ENCODE data around the gene RABGAP1.

The RABGAP1 gene

DNA sequence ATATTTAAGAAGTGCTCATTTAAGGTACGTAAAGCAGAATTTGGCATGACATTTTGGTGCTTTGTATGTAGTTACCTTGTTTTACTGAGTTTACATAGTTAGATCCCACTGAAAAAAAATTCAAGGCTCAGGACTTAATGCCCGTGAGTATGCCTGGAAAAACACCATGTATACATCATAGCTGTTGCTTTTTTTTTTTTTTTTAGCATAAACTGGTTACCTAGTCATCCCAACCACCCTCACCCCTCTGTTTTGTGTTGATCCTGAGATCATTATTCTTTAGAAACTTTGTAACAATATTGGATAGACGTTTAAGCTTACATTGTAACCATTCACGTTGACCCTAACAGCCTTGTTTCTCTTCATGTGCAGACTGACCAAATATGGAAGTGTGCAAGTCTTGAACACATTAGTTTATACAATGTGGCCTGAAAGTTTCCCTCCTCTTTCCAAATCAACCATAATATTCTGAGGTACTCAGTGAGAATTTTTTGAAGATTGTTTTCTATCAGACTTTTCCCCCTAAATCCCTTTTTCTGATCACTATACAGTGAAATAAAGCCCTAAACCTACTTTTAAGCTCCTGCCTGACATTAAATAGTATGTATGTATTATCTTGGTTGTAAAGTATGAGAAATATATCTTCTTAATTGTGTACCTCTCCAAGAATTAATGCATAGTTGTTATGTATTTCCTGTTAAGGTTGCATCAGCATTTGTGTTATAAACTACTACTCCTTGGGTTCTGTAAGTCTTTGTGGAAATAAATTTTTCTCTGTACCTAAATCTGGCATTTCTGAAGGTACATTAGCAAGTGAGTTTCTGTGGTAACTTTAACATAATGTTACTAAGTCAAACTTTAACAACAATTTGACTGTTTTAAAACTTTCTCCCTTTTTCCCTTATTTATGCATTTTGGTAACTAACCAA, 4.4 kb downstream of the RABGAP1 start:
- DNase-seq: no peak

DNA sequence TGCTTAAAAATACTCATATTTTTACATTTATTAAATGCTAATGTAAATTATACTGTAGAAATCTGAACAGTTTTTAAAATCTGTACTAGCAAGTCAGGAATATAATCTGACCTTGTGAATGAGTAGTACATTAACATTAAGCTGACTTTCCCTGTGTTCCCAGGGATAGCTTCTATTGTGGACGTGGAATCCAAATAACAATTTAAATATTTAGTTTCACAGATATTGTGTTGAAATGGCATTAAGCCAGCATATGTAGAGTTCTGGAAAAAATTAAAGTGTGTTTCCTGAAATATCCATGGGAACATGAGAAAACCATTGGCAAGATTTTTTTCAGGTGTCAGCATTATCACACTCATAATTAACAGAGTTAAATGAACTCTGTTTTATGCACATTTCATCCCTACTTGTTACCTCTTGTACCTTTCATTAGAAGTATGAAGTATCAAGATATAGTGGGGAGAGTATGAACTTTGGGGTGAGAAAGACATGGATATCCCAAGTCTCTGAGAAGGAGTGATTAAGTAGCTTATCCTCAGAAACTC, 5.7 kb downstream of the RABGAP1 start:
- DNase-seq: no peak

DNA sequence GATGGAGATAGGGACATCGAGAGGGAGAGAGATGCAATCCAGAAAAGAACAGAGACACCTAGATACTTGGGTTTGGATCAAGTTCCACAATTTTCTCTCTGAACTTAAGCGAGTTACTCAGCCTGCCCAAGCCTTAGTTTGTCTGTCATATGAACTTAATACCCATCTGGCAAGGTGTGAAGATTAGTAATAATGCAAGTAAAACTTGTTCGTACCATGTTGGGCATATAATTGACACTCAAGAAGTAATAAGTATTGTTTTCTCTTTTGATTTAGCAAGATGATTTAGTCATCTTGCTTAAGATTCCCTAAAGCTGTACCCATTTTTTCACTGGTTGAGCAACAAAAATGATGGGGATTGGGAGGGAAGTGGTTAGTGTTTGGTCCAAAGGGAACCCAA, 7.5 kb downstream of the RABGAP1 start:
- no peak for DNase-seq

DNA sequence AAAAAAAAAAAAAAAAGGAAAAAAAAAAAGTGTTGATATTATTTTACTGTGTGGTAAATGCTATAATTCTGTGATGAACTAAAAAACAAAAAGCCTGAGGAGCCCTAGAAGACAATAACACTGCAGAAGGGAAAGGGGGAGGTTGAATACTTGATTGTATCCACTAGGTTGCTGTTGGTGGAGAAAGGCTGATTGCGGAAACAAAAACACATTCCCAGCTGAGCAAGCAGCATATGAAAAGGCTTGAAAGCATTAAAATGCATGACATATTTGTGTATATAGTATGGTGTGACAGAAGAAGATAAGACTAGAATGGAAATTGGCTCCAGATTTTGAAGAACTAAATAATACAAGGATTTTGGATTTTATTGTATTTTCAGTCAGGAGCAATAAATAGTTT, 8.9 kb downstream of the RABGAP1 start:
- no peak for DNase-seq

DNA sequence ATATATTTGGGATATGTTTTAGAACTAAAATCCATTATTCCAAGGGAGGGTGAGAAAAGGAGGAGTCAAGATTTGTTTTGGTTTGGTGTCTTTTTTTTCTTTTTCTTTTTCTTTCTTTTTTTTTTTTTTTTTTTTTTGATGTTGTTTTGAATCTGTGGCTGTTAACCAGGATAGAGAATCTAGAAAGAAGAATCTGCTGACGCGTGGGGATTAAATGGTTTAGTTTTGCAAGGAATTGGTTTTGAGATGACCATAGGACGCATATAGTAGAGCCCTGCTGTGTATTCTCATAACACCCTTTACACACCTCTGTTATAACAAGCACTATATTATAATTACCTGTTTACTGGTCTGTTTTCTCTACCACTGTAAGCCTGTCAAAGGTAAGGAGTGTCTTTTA, 9.4 kb downstream of the RABGAP1 start:
- no peak for DNase-seq

DNA sequence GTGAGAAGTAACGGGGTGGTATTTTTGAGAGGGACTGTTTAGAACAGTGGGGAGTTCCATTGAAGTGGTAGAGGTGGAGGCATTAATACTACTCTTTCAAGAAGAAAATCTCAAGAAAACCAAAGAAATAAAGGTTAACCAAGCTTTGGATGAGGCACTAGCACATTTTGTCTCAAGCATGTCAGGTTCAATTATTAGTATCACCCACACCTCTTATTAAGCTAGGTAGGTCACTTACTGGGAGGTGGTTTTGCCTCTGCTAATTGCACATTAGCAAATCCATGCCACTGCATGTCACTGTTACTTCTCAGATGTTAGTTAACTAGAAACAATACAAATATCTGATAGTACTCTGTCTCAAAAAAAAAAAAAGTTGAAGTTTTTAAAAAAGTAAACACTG, 10.2 kb downstream of the RABGAP1 start:
- DNase-seq: no peak

DNA sequence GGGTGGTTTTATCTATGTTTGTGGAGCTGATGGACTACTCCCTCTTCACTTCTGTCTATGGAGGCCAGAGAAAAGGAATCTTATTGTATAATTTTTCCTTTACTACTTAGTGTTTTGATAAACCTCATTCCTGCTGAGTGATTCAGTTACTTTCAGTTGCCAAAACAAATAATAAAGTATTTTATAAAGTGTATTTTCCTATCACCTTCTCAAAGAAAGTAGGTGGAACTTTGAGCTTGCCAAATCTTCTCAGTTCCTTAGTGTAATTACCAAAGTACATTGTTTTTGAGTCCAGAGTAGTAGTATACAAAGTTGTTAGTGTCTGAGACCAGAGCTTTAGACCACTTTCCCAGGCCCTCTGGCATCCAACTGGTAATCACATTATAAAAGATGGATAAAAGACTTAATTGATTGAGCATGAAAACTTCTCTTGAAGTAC, 13.5 kb downstream of the RABGAP1 start:
- no peak for DNase-seq

DNA sequence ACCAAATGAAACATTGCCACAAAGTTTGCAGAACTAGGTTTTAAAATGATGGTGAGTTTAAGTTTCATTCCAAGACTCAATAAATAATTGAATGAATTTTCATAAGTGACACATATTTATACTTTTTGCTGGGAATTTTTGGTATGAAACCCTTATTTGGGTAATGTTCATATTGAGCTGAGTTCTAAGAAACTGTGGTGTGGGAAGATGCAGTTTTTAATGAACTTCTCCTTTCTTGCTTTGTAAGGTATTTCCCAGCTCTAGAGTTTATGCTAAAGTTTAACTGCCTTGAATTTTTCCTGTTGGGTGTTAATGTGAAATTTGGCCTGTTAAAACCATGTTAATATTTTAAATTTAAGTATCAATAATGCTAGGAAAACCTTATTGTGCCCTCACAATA, 15.1 kb downstream of the RABGAP1 start:
- no peak for DNase-seq

DNA sequence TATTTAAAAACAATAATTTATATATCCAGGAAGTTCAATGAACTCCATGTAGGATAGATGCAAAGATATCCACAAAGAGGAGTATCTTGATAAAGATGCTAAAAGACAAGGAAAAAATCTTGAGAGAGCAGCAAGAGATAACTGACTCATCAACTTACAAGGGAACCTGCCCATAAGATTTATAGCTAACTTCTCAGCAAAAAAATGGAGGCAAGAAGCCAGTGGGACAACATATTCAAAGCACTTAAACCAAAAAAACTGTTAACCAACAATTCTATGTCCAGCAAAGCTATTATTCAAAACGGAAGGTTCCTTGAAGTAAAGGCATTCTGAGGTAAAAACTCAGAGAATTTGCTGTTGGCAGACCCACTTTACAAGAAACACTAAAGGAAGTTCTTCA, 20.3 kb downstream of the RABGAP1 start:
- DNase-seq: no peak

DNA sequence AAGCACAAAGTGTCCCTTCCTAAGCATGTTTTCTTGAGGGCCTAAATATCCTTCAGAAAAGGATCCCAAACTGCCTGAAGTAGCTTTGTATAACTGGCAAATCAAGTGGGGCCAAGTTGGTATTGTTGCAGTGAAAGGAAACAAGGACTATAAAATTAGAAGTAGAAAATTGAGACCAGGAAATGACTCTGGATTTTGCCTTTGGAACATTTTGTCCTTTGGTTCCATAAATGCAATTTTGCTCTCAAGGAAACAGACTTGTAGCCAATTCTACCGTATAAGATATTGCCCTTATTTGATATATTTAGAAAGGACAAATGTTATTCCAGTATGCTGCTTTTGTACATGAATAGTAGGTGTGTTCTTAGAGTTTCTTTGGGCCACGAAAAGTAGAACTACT, 34.4 kb downstream of the RABGAP1 start:
- DNase-seq: no peak

DNA sequence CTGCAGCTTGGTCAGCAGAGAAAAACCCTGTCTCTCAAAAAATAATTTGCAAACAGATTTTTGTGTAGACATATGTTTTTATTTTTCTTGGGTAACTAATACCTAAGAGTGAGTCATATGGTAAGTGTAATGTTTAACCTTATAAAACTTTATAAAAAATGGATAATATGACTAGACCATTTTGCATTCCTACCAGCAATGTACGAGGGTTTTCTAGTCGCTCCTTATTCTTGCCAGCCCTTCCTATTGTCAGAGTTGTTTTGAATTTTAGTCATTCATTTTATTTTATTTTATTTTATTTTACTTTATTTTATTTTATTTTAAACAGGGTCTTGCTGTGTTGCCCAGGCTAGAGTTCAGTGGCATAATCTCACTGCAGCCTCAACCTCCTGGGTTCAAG, 37.8 kb downstream of the RABGAP1 start:
- no peak for DNase-seq

DNA sequence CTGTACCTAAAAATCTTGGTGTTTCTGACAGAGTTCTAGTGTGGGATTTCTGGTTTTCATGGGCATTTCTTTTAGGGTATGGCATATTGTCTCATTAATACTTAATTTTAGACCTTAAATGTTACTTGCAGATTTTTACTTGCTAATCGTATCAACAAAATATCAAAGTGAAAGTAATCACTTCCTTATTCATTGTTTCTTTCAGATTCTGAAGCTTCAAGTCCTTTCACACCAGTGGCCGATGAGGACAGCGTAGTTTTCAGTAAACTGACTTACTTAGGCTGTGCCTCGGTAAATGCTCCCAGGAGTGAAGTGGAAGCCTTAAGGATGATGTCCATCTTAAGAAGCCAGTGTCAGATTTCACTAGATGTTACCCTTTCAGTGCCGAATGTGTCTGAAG, 45.2 kb downstream of the RABGAP1 start:
- DNase-seq: no peak

DNA sequence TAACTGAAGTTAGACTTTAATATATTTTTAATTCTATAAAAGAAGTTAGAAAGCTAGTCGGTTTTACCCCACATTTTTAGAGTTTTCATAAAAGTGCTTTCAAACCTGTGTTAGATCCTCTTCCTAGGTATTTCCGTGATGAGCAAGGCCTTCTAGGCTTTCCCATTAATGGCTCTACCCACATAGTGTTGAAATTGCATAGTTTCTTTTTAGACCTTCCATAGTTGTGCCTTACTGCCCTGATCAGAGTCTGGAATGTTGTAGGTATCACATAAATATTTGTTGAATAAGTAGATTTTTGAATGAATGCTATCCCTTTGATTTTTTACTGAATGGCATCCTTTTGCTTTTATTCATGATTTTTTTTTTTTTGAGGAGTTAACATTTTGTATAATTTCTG, 47.3 kb downstream of the RABGAP1 start:
- no peak for DNase-seq

DNA sequence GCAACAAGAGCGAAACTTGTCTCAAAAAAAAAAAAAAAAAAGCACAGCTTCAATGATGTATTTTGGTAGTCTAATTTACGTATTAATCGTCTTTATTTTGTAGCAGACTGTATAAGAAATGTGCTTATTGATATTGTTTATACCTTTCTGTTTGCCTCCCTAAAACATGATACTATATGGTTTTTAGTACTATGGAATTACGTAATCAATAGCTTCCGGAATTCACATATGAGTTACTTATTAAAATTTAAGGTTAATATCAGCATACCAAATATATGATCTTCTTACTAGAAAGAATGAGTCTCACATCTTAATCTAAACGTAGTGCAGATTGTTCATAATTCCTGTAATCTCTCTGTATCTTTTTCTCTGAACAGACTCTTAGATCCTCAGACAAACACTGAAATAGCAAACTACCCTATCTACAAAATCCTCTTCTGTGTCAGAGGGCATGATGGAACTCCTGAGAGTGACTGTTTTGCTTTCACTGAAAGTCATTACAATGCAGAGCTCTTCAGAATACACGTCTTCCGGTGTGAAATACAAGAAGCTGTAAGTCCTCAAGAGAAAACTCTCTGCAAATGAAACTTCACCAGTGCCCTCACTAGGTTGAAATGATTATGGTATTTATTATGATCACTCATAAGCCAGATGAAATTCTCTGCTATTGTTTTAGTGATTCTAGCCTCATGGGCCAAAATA, 48.3 kb downstream of the RABGAP1 start:
- DNase-seq: no peak

DNA sequence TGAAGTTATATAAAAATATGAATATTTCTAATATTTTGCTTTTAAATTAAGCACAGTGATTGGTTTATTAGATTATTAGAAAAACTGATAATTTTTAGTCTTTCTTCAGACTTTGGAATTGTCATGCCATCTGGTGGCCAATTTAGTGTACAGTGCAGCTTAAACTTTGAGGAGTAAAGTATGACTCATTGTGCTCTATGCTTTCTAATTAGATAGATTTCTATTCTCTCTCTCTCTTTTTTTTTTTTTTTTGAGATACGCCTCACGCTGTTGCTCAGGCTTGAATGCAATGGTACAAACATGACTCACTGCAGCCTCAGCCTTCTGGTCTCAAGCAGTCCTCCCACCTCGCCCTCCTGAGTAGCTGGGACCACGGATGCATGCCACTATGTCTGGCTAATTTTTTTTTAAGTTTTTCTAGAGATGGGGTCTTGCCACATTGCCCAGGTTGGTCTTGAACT, 50.6 kb downstream of the RABGAP1 start:
- peak; percentile 40 for DNase-seq

DNA sequence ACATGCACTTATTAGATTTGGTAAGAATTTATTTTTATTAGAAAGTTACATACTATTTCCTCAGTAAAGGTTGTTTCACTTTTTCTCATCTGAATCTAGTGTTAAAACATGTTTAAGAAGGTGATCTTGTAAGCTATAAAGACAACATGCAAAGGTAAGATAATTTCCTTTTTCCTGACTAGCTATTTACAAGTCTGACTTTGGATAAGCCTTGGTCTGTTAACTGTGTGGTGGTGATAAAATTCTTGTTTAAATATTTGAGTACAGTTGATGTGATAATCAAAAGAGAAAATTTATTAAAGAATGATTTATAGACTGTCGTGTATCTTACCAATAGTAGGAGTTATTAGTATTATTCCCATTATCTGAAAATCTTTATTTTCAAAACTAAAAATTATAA, 55.8 kb downstream of the RABGAP1 start:
- DNase-seq: no peak

DNA sequence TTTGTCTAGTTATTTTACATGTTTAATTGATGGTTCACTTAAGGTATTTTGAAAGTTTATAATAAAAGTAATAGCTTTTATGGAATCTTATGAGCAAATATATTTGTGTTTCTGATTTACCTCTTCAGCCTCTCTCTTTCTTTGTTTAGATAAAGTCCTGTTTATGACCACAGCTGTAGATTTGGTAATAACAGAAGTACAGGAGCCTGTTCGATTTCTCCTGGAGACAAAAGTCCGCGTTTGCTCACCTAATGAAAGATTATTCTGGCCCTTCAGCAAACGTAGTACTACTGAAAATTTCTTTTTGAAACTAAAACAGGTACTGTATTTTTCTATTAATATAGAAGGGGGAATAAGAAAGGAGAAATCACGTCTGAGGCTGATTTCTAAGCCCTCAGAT, 57.6 kb downstream of the RABGAP1 start:
- no peak for DNase-seq

DNA sequence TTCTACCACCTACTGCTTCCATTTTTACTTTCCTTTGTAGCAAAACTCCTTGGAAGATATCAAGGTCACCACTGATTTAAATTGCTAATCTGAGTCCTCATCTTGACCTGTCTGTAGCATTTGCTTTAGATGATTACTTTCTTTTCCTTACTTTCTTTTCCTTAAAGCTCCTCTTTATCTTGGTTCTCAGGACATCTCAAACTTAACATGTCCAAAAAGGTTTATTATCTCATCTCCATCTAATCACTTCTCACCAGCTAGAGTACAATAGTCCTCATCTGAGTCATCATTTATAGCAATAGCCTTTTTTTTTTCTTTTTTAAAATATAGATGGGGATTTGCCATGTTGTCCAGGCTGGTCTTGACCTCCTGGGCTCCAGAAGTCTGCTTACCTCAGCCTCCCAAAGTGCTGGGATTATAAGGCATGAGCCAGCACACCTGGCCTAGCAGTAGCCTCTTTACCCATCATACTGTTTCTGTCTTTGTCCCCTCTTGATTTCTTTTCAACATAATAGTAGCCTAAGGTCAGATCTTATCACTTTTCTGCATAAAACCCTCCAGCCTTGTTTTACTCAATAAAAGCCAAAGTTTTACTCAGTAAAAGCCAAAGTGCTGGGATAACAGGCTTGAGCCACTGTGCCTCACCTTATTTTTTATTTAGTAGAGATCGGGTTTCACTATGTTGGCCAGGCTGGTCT, 59.7 kb downstream of the RABGAP1 start:
- no peak for DNase-seq

DNA sequence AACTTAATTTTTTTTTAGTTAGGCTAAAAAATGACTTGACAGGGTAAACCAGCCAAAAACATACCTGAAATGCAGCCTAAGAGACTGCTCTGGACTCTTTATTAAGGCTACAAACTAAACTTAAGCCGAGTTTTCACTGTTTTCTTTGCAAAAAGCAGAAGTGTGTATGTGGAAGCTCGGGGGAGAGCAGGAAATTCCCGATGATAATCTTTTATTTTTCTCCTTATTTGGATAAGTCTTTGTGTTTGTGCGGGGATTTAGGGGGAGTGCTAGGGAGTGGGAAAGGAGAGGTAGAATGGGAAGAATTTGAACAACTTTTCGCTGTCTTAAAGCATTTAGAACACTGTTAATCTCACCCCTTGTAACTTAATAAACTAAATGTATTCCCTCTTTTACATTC, 61.9 kb downstream of the RABGAP1 start:
- DNase-seq: no peak

DNA sequence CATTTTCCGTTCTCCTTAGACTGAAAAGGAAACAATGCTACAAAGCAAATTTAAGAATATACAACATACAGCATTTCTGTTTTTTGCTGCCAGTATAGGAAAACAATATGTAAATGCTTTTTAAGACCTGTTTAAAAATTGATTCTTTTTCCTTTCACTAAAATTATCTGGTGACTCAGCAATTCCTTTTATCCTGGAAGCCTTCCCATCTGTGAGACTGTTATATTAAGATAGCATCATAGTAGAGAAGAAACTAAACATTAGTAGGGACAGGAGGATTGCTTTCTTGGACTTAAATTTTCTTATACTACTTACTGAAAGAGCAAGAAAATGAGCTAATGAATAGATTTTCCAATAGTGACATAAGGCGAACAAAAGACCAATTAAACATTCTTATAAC, 62.6 kb downstream of the RABGAP1 start:
- no peak for DNase-seq

DNA sequence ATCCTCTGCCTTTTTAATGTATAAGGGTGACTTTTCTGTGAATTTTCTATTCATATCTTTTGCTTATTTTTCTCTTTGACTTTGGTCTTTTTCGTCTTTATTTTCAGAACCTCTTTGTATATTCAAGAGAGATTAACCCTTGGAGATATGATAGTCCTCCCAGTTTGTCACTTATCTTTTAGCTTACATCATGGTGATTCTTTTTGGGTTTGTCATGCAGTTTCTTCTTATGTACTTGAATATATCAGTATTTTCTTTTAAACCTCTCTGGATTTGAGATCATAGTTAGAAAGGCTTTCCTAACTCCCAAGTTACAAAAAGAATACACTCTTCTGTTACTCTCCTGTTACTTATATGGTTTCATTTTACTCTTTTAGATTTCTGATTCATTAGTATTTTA, 65.1 kb downstream of the RABGAP1 start:
- DNase-seq: no peak

DNA sequence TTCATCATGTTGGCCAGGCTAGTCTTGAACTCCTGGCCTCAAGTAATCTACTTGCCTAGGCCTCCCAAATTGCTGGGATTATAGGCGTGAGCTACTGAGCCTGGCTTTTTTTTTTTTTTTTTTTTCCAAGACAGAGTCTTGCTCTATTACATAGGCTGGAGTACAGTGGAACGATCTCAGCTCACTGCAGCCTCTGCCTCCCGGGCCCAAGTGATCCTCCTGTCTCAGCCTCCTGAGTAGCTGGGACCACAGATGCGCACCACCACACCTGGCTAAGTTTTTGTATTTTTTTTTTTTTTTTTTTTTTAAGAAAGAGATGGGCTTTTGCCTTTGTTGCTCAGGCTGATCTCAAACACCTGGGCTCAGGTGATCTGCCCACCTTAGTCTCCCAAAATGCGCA, 66.4 kb downstream of the RABGAP1 start:
- no peak for DNase-seq

DNA sequence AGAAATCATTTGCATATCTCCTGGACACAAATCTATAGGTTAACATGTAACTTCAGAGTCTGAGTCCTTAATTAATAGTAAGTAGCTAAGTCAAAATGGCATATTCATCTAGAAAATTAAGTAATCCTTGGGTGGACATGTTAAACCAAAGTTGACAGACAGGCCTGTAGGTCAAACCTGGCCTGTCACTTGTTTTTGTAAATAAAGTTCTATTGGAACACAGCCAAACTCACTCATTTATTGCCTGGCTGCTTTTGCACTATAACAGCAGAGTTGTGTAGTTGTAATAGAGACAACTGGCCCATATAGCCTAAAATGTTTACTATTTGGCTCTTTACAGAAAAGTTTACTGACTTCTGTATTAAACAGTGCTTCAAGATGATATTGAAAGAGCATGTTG, 68.1 kb downstream of the RABGAP1 start:
- DNase-seq: no peak
